GM21390 (cell line): Measurements from ENCODE around the gene PXYLP1.

Source experiments
- ATAC-seq: cut with Tn5 transposase; IDR thresholded peaks from one replicate; pipeline ENCODE4 v1.9.1; 2021; ENCODE audit not compliant: unreplicated experiment

The PXYLP1 gene

DNA sequence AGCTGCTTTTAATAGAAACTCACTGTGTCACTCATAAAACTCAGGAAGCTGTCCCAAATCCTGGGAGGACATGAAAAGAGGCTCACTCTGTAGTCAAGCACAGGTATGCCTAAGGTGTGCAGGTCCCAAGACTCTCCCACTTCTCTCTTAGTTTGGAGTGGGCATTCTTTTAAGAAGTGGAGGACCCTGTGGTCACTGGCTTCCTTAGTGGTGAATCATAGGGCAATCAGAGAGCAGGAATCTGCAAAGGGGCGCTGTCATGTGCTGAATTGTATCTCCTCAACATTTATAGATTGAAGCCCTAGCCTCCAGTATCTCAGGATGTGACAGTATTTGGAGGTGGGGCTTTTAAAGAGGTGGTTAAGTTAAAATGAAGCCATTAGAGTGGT, 89.5 kb downstream of the PXYLP1 start:
- no peak for ATAC-seq

DNA sequence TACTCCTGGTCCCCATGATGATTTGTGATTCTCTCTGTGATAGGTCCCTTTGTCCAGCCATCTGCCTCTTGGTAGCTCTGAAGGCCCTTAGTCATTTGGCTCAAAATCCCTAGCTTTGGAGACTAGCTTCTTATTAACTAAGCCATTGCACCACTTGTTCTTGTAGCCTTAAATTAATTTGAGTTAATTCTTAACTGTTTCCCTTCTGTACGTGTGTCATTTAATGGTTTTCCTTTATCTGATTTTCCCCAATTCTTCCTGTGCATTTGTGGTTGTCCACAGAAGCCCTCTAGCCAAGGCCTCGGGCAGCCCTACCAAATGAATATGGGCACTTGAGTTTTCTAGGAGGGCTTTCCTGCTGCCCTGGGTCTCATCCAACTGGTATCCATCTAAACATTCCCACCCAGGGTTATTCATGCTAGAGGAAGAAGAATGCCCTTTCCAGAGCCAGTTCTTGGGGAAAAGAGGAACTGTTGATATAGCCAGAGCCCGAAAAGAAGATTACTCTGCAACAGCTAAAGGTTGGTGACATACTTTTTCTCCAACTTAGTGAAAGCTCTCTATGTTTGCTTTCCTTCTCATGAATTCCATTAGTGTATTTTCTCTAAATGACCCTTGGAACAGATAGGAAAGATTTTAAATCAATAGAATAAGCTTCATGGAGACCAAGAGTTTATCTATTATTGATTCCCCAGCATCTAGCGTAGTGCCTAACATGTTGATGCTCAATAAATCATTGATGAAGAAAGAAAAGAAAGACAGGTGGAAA, 92.5 kb downstream of the PXYLP1 start:
- ATAC-seq, result no peak

DNA sequence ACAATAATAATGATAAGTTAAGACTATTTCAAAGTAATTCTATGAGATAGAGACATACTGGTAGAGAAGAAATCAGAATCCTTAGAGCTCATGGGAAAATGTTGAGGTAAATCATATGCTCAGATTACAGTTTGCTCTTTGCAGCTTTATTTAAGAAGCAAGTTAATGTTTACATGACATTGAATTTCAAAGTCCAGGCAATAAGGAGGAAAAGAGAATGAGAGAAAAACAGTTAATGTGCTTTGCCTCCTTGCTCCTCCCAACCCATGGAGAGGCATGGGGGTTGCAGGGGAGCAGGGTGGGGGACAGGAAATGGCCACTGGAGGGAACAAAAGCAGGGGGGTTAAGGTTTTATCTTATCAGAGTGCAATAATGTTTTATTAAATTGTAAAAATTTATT, 94.5 kb downstream of the PXYLP1 start:
- no peak for ATAC-seq

GRCh38 chr3:141326626-141327025, 95.0 kb downstream of the PXYLP1 start:
- ATAC-seq, result no peak

GRCh38 chr3:141328286-141329166, 96.9 kb downstream of the PXYLP1 start:
- ATAC-seq, result no peak

- ATAC-seq, result no peak
These were observed 98.6 kb downstream of the PXYLP1 start for GRCh38 chr3:141330235-141330634.

DNA sequence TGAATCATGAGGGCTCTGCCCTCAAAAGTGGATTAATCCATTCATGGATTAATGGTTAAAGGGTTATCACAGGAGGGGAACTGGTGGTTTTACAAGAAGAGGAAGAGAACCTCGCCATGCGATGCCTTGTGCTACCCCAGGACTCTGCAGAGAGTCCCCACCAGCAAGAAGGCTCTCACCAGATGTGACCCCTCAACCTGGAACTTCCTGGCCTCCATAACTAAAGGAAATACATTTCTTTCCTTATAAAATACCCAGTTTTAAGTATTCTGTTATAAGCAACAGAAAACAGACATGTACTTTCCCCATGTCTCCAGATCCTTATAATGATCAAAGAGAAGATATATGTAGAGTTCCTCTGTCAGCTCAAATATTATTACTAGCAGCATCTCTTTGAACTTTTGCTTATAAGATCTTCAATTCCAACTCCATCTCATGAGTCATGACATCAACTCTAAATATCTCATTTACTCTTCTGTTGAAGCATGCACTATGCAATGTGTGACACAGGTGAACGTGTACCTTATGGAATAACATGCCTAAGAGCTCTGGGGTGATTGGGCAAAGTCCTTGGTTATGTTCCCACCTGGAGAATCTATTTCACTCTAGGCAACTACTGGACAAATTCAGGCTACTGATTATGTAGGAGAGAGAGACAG, 99.2 kb downstream of the PXYLP1 start:
- no peak for ATAC-seq

GRCh38 chr3:141331377-141332318, 100.0 kb downstream of the PXYLP1 start:
- no peak for ATAC-seq

DNA sequence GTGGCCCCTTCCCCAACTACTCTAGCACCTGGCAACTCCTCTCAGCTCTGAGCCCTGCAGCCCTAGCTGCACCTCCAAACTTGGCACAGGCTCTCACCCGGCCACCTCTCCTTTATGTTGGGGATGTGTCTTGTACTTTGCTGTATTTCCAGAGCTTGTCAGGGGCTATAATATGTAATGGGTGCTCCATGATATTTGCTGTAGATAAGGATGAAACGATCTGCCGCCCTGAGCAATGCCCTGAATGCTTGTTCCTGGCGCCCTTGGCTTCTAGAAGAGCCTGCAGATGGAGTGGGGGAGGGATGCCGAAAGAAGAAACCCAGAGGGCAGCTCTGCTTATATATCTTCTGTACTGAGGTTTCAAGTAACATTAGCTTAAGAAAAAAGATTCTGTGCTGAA, 100.8 kb downstream of the PXYLP1 start:
- no peak for ATAC-seq

- ATAC-seq, result no peak
These were observed 102.4 kb downstream of the PXYLP1 start for GRCh38 chr3:141333836-141334626.

DNA sequence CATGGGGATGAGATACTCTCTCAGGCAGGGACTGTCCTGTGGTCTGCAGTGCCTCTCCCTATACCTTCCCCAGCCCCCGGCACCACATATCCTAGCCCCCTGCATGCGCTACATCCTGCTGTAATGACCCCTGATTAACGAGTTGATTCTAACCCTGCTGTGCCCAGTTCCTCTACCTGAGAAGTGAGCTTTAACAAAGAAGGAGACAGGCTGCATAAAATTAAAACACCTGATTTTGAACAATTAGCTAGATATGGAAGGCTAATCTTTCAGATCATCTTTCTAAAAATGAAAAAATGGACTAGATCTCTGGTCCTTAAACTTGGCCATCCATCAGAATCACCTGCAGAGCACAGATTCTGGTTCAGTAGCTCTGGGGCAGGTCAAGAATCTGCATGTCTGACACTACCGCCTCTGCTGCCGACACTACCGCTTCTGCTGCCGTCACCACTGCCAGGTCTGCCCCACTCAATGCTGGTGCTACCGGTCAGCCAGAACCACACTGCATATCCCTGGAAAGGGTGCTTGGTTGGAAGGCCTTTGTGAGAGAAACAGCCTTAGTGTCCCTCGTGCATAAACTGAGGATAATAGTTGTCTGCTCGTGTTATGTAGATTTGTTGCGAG, 103.1 kb downstream of the PXYLP1 start:
- ATAC-seq, result no peak

DNA sequence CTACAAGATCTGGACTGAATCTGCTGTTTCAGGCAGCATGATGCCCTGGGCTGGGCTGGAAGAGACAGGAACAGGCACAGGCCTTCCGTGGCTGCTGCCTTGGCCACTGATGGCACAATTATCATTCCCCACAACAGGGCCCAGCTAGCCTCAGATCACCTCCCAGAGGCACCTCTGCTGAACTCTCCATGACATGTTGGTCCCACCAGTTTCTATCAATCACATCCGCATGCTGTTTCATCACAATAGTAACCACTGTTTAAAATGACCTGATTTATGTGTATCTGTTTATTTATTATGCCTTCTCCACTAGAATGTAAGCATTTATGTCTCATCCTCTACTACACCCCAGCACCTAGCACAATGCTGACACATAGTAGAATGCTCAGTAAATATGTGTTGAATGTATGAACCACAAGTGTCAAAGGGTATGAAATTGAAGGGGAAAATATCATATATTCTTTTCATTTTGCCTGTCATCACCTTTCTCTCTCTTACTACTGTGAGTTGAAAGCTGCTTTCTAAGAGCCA, 104.0 kb downstream of the PXYLP1 start:
- no peak for ATAC-seq

- ATAC-seq, result peak; percentile 93
These were observed 105.3 kb downstream of the PXYLP1 start for GRCh38 chr3:141336672-141337522.

DNA sequence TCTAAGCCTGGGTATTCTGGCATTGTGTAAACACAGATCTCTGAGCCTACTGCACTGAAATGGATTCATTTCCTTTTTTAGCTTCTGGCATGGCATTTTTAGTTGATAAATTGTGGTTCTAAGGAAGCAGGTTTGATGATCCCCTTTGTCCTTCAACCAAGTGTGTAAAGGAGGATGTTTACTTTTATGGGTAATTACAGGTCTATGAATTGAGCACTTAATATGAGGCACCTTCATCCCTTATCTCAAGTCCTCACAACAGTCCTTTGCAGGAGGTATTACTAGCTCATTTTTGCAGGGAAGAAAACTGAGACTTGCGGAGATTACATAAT, 105.9 kb downstream of the PXYLP1 start:
- no peak for ATAC-seq

DNA sequence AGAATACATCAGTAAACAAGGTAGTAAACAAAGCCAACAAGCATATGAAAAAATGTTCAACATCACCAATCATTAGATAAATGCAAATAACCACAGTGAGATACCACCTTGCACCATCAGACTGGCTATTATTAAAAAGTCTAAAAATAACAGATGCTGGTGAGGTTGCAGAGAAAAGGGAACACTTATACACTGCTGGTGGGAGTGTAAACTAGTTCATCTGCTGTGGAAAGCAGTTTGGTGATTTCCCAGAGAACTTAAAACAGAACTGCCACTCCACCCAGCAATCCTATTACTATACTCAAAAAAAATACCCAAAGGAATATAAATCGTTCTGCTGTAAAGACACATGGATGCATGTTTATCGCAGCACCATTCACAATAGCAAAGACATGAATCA, 106.4 kb downstream of the PXYLP1 start:
- ATAC-seq, result no peak

DNA sequence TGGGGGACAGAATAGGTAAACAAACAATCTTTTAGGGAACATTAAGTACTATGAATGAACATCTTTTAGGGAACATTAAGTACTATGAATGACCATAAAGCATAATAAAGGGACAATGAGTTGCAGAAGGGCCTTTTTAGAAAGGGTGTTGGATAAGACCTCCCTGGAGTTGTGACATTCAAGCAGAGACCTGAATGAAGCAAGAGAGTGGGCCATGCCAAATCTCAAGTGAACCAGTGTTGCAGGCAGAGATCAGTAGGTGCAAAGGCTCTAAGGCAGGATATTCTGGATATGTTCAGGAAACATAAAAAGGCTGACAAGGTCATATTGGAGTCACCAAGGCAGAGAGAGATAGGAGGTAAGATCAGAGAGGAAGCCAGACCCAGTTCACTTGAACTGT, 107.3 kb downstream of the PXYLP1 start:
- no peak for ATAC-seq

- ATAC-seq, result no peak
These were observed 109.9 kb downstream of the PXYLP1 start for GRCh38 chr3:141341536-141341935.

DNA sequence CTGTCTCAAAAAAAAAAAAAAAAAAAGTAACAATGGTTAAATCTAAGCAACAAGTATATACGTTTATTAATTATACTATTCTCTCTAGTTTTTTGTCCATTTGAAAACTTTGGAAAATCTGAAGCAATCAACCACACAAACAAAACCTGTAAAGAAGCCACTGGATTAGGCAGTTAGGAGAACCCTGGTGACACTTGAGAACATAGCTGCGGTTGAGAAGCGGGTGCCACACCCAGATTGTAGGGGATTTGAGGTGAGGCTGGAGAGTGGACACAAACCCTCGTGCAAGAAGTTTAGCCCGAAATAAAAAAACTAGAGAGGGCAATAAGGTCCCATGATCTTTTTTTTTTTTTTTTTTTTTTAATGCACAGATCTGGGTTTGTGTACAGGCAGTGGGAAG, 110.8 kb downstream of the PXYLP1 start:
- ATAC-seq, result no peak
